Testis (tissue), 3 donors: ENCODE results near the gene COX8A. TPM values are rescaled to one million over a fixed set of nuclear protein-coding genes. Genes with fewer than 3 reads are reported as not detected.

Source experiments
- DNase-seq: peaks from one replicate; pipeline ENCODE4 v3.0.0-alpha.2; 2019
- H3K27ac ChIP-seq, 2 donors: fragments of 200-600 bp; sonication (generic); one replicate each; pipeline ENCODE4 v1.5.1; 2019
- H3K27me3 ChIP-seq: fragments of 200-600 bp; sonication (generic); one replicate; pipeline ENCODE4 v1.5.1; 2019
- H3K36me3 ChIP-seq: fragments of 200-600 bp; sonication (generic); one replicate; pipeline ENCODE4 v1.5.1; 2017; ENCODE audit warnings: low read depth; ENCODE audit errors: missing control alignments
- H3K4me1 ChIP-seq: fragments of 200-600 bp; sonication (generic); one replicate; pipeline ENCODE4 v1.5.1; 2019
- H3K4me3 ChIP-seq, 2 donors: fragments of 200-600 bp; sonication (generic); one replicate each; pipeline ENCODE4 v1.5.1; 2017 to 2019
- H3K9me3 ChIP-seq: fragments of 200-600 bp; sonication (generic); one replicate; pipeline ENCODE4 v1.5.1; 2017
- CTCF ChIP-seq, 3 experiments: fragments of 450-650 bp in 2 of 3; fragments of 200-600 bp in 1 of 3; sonication (generic) in 1 of 3; IDR thresholded peaks; one replicate each; pipeline ENCODE4 v1.5.1; 2016 to 2019; ENCODE audit warnings: antibody characterized with exemption in 3 of 3, mild to moderate bottlenecking in 2 of 3, moderate library complexity in 1 of 3
- POLR2A ChIP-seq: fragments of 450-650 bp; IDR thresholded peaks from one replicate; pipeline ENCODE4 v1.6.1; 2017; ENCODE audit warnings: antibody characterized with exemption, mild to moderate bottlenecking, moderate library complexity
- WGBS, 2 donors: methylation state at CpG; one replicate each; pipeline ENCODE4 v1.1.5; 2018; 5-methylcytosine and 5-hydroxymethylcytosine counted together
- intact Hi-C: fragments of 100-400 bp; cut with DNase I; formaldehyde crosslinking; loops from one replicate; pipeline ENCODE4 v1.15.1; 2023; ENCODE audit warnings: low total_unique reads
- polyA plus RNA-seq: library from polyadenylated mRNA; stranded (reverse); fragments of 350-450 nt; fragmentation: Illumina TruSeq; extraction: RNeasy Lipid Tissue Mini Kit (QIAGEN cat#74804); gene quantifications from one replicate; pipeline ENCODE4 v1.2.3, GENCODE V29; 2014; ENCODE audit warnings: low read depth, low replicate concordance; ENCODE audit not compliant: insufficient read depth
- total RNA-seq, 2 donors: library from RNA; depleted of rRNA; stranded (reverse); fragments of >200 nt; gene quantifications; one replicate each; pipeline ENCODE4 v1.2.3, GENCODE V29; 2016

Gene COX8A
- total and polyA plus RNA-seq, 3 donors from 2014 or later: 212 to 536 (median 438) TPM

GRCh38 chr11:63986932-63987513 is 12.6 kb downstream of the COX8A start:
- intact Hi-C loops: no loop called here
- Histone ChIP-seq H3K4me3 (peak overlapping the region; percentile 95 to 99), H3K36me3 (no peaks in the 10 kb centered on the region)

GRCh38 chr11:63991558-63991957 is 17.1 kb downstream of the COX8A start:
- TF ChIP-seq CTCF (IDR thresholded peaks at IDR 0.05) (no peak), POLR2A (no peak)
- intact Hi-C loops: no loop called here
- H3K36me3 ChIP-seq: no peaks in the 10 kb centered on the region
- peaks cover 8% of the 10 kb centered on the region for H3K4me1 ChIP-seq
- H3K9me3 ChIP-seq: no peaks in the 10 kb centered on the region
- 88 to 89% methylated on average over 10 of the region's 10 CpGs for WGBS, 2 donors
- DNase-seq: no peak
- H3K4me3 ChIP-seq: no peak overlapping the region
- no peak overlapping the region for H3K27ac ChIP-seq
- H3K27me3 ChIP-seq: no peaks in the 10 kb centered on the region

More at GRCh38 chr11:63986932-63987513, 12.6 kb downstream of the COX8A start:
- 18 to 21% methylated on average over 15 to 22 of the region's 25 CpGs for WGBS, 2 donors
- Histone ChIP-seq H3K9me3 (no peaks in the 10 kb centered on the region), H3K27me3 (no peaks in the 10 kb centered on the region), H3K4me1 (peaks cover 13% of the 10 kb centered on the region), H3K27ac (peak overlapping the region; percentile 79 to 89)
- no peak for DNase-seq
- TF ChIP-seq POLR2A: no peak
- TF ChIP-seq CTCF (IDR thresholded peaks at IDR 0.05): no peak

GRCh38 chr11:63993100-63993499 is 18.7 kb downstream of the COX8A start:
- TF ChIP-seq CTCF (IDR thresholded peaks at IDR 0.05) (no peak), POLR2A (no peak)
- 84 to 85% methylated on average over 5 of the region's 5 CpGs for WGBS, 2 donors
- Histone ChIP-seq H3K27ac (no peak overlapping the region), H3K4me3 (no peak overlapping the region), H3K36me3 (no peaks in the 10 kb centered on the region), H3K9me3 (no peaks in the 10 kb centered on the region), H3K27me3 (no peaks in the 10 kb centered on the region), H3K4me1 (no peaks in the 10 kb centered on the region)
- no peak for DNase-seq
- intact Hi-C loops: no loop called here

GRCh38 chr11:63993993-63994392 is 19.6 kb downstream of the COX8A start:
- Histone ChIP-seq H3K4me3 (no peak overlapping the region), H3K27me3 (no peaks in the 10 kb centered on the region), H3K27ac (no peak overlapping the region), H3K36me3 (no peaks in the 10 kb centered on the region), H3K9me3 (no peaks in the 10 kb centered on the region), H3K4me1 (no peaks in the 10 kb centered on the region)
- no peak for DNase-seq
- intact Hi-C loops: no loop called here
- 83 to 91% methylated on average over 6 of the region's 6 CpGs for WGBS, 2 donors
- TF ChIP-seq POLR2A (no peak), CTCF (IDR thresholded peaks at IDR 0.05) (no peak)

- intact Hi-C loops: no loop called here
- H3K4me3 ChIP-seq: no peak overlapping the region
- TF ChIP-seq POLR2A (no peak), CTCF (IDR thresholded peaks at IDR 0.05) (no peak)
- H3K4me1 ChIP-seq: peaks cover 14% of the 10 kb centered on the region
- no peaks in the 10 kb centered on the region for H3K9me3 ChIP-seq
- no peaks in the 10 kb centered on the region for H3K27me3 ChIP-seq
- no peak overlapping the region for H3K27ac ChIP-seq
- DNase-seq: no peak
- WGBS, 2 donors: 80 to 93% methylated on average over 10 to 14 of the region's 18 CpGs
- H3K36me3 ChIP-seq: no peaks in the 10 kb centered on the region
Observed at GRCh38 chr11:63996512-63996911, 22.1 kb downstream of the COX8A start.
